Mesenchymal stem cell (in vitro differentiated cells and primary cell): Measurements from ENCODE around the gene ISOC2.

ENCODE experiments used
- DNase-seq: peaks from one replicate; pipeline ENCODE4 v3.0.0-alpha.2; 2013
- H2AFZ ChIP-seq: one replicate; pipeline ENCODE4 v1.6.1; 2013; ENCODE audit warnings: low read depth, mild to moderate bottlenecking, control low read depth, inconsistent platforms, low read length, moderate library complexity
- H2AK5ac ChIP-seq: 2 replicates; pipeline ENCODE4 v1.6.1; 2013; ENCODE audit warnings: low read length, moderate library complexity, mild to moderate bottlenecking, inconsistent platforms; ENCODE audit not compliant: severe bottlenecking
- H2BK120ac ChIP-seq: one replicate; pipeline ENCODE4 v1.6.1; 2013; ENCODE audit warnings: low read depth, mild to moderate bottlenecking, inconsistent platforms, low read length, moderate library complexity
- H2BK12ac ChIP-seq, 2 experiments: one replicate each; pipeline ENCODE4 v1.6.1; 2013; ENCODE audit warnings: inconsistent platforms in 2 of 2, low read length in 2 of 2, mild to moderate bottlenecking in 2 of 2, moderate library complexity in 2 of 2, control low read depth in 1 of 2
- H2BK15ac ChIP-seq: one replicate; pipeline ENCODE4 v1.6.1; 2013; ENCODE audit warnings: mild to moderate bottlenecking, low read depth, inconsistent platforms; ENCODE audit not compliant: poor library complexity, severe bottlenecking
- H2BK5ac ChIP-seq: 2 replicates; pipeline ENCODE4 v1.6.1; 2013; ENCODE audit warnings: low read depth, mild to moderate bottlenecking, low read length, control low read depth, inconsistent platforms; ENCODE audit not compliant: poor library complexity, severe bottlenecking
- H3K14ac ChIP-seq, 2 experiments: one replicate each; pipeline ENCODE4 v1.6.1; 2013; ENCODE audit warnings: inconsistent platforms in 2 of 2, low read length in 2 of 2, control low read depth in 1 of 2, mild to moderate bottlenecking in 1 of 2, moderate library complexity in 1 of 2
- H3K18ac ChIP-seq, 2 experiments: one replicate each; pipeline ENCODE4 v1.6.1; 2013; ENCODE audit warnings: inconsistent platforms in 2 of 2, low read length in 2 of 2, control low read depth in 1 of 2, low read depth in 1 of 2, mild to moderate bottlenecking in 1 of 2
- H3K23ac ChIP-seq, 2 experiments: one replicate each; pipeline ENCODE4 v1.6.1; 2013; ENCODE audit warnings: inconsistent platforms in 2 of 2, low read length in 2 of 2, mild to moderate bottlenecking in 2 of 2, moderate library complexity in 2 of 2, control low read depth in 1 of 2
- H3K27ac ChIP-seq: 2 replicates; pipeline ENCODE4 v1.5.1; 2013; ENCODE audit warnings: mild to moderate bottlenecking, moderate library complexity, low read length, control low read depth, inconsistent platforms; ENCODE audit not compliant: poor library complexity, severe bottlenecking
- H3K27me3 ChIP-seq, 2 experiments: 2 replicates each; pipeline versions ENCODE4 v1.6.1 to v1.7.0; 2013; ENCODE audit warnings: low read length in 2 of 2, mild to moderate bottlenecking in 2 of 2, moderate library complexity in 2 of 2, control low read depth in 1 of 2, inconsistent platforms in 1 of 2; ENCODE audit not compliant: control insufficient read depth in 1 of 2, insufficient read depth in 1 of 2
- H3K36me3 ChIP-seq, 2 experiments: 2 replicates each; pipeline versions ENCODE4 v1.6.1 to v1.7.0; 2013; ENCODE audit warnings: low read length in 2 of 2, control low read depth in 1 of 2, inconsistent platforms in 1 of 2, low read depth in 1 of 2, mild to moderate bottlenecking in 1 of 2; ENCODE audit not compliant: insufficient read depth in 2 of 2, control insufficient read depth in 1 of 2
- H3K4ac ChIP-seq, 2 experiments: one replicate each; pipeline ENCODE4 v1.6.1; 2013; ENCODE audit warnings: inconsistent platforms in 2 of 2, low read length in 2 of 2, mild to moderate bottlenecking in 2 of 2, moderate library complexity in 2 of 2, control low read depth in 1 of 2, low read depth in 1 of 2
- H3K4me1 ChIP-seq: 2 replicates; pipeline ENCODE4 v1.6.1; 2013; ENCODE audit warnings: low read depth, low read length, control low read depth; ENCODE audit not compliant: control insufficient read depth, insufficient read depth
- H3K4me2 ChIP-seq: 2 replicates; pipeline ENCODE4 v1.6.1; 2013; ENCODE audit warnings: low read length, mild to moderate bottlenecking, inconsistent platforms; ENCODE audit not compliant: poor library complexity, severe bottlenecking
- H3K4me3 ChIP-seq, 2 experiments: 2 replicates each; pipeline versions ENCODE4 v1.5.1 to v1.7.0; 2013; ENCODE audit warnings: low read length in 2 of 2, mild to moderate bottlenecking in 2 of 2, control low read depth in 1 of 2, low read depth in 1 of 2; ENCODE audit not compliant: insufficient read depth in 1 of 2
- H3K79me1 ChIP-seq: replicated peaks from 2 replicates; pipeline ENCODE4 v1.6.1; 2013; ENCODE audit warnings: mild to moderate bottlenecking, control low read depth, low read length, inconsistent platforms; ENCODE audit not compliant: poor library complexity, severe bottlenecking
- H3K9ac ChIP-seq: 2 replicates; pipeline ENCODE4 v1.7.0; 2013; ENCODE audit warnings: mild to moderate bottlenecking, low read length, moderate library complexity
- H3K9me3 ChIP-seq: 2 replicates; pipeline ENCODE4 v1.7.0; 2013; ENCODE audit warnings: mild to moderate bottlenecking, low read length; ENCODE audit not compliant: control insufficient read depth
- H4K8ac ChIP-seq: one replicate; pipeline ENCODE4 v1.6.1; 2013; ENCODE audit warnings: inconsistent platforms, mild to moderate bottlenecking, low read length, moderate library complexity
- H4K91ac ChIP-seq: one replicate; pipeline ENCODE4 v1.6.1; 2013; ENCODE audit warnings: mild to moderate bottlenecking, low read length, inconsistent platforms
- WGBS: methylation state at CpG from one replicate; pipeline ENCODE4 v1.1.7; 2013; ENCODE audit warnings: mixed read lengths; 5-methylcytosine and 5-hydroxymethylcytosine counted together

ISOC2 gene

DNA sequence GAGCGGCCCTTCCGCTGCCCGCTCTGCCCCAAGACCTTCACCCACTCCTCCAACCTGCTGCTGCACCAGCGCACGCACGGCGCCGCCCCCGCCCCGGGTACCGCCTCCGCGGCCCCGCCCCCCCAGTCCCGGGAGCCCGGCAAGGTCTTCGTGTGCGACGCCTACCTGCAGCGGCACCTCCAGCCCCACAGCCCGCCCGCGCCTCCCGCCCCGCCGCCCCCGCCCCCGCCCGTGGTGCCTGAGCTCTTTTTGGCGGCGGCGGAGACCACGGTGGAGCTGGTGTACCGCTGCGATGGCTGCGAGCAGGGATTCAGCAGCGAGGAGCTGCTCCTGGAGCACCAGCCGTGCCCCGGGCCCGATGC lies 20.3 kb upstream of the ISOC2 start:
- Histone ChIP-seq H3K23ac (no peak overlapping the region), H3K18ac (no peak overlapping the region), H3K36me3 (peaks cover 6 to 64% of the 10 kb centered on the region in 2 experiments), H3K4ac (no peak overlapping the region), H4K91ac (no peak overlapping the region), H3K27me3 (no peaks in the 10 kb centered on the region), H2AFZ (no peak overlapping the region), H2AK5ac (no peak overlapping the region), H3K9ac (no peak overlapping the region), H2BK15ac (no peak overlapping the region), H3K4me1 (peaks cover 58% of the 10 kb centered on the region), H3K9me3 (no peaks in the 10 kb centered on the region), H3K14ac (no peak overlapping the region), H3K79me1 (peaks cover 28% of the 10 kb centered on the region), H2BK120ac (no peak overlapping the region), H2BK5ac (no peak overlapping the region), H3K27ac (no peak overlapping the region), H3K4me2 (no peak overlapping the region), H2BK12ac (no peak overlapping the region), H4K8ac (no peak overlapping the region), H3K4me3 (no peak overlapping the region)
- 75% methylated on average over 27 of the region's 40 CpGs for WGBS
- no peak for DNase-seq

- Histone ChIP-seq H3K36me3 (peaks cover 6 to 59% of the 10 kb centered on the region in 2 experiments), H3K9ac (no peak overlapping the region), H3K18ac (no peak overlapping the region), H3K27ac (no peak overlapping the region), H3K14ac (no peak overlapping the region), H3K4me1 (peaks cover 53% of the 10 kb centered on the region), H3K4ac (no peak overlapping the region), H2AFZ (no peak overlapping the region), H2BK120ac (no peak overlapping the region), H2AK5ac (no peak overlapping the region), H4K8ac (peak overlapping the region; percentile 7), H2BK12ac (no peak overlapping the region), H2BK15ac (no peak overlapping the region), H3K4me3 (no peak overlapping the region), H3K23ac (no peak overlapping the region), H3K4me2 (no peak overlapping the region), H4K91ac (no peak overlapping the region), H3K9me3 (no peaks in the 10 kb centered on the region), H2BK5ac (no peak overlapping the region), H3K79me1 (peaks cover 28% of the 10 kb centered on the region), H3K27me3 (no peaks in the 10 kb centered on the region)
- WGBS = 94% methylated on average over 44 of the region's 52 CpGs
- DNase-seq = no peak
Measured at GRCh38 chr19:55481148-55481793, 19.8 kb upstream of the ISOC2 start.

- H3K18ac ChIP-seq = no peak overlapping the region
- H3K4me1 ChIP-seq = peaks cover 58% of the 10 kb centered on the region
- H2AK5ac ChIP-seq = peak overlapping the region; percentile 17
- H3K79me1 ChIP-seq = peaks cover 28% of the 10 kb centered on the region
- no peak overlapping the region for H2AFZ ChIP-seq
- peak overlapping the region in 1 of 2 experiments; percentile 37 for H3K23ac ChIP-seq
- peak overlapping the region in 1 of 2 experiments; percentile 14 for H3K4me3 ChIP-seq
- H3K4ac ChIP-seq = no peak overlapping the region
- H3K9ac ChIP-seq = no peak overlapping the region
- H3K36me3 ChIP-seq = peaks cover 6 to 56% of the 10 kb centered on the region in 2 experiments
- no peak overlapping the region for H3K14ac ChIP-seq
- peak overlapping the region; percentile 37 for H3K4me2 ChIP-seq
- no peak overlapping the region for H4K91ac ChIP-seq
- WGBS = 80% methylated on average over 15 of the region's 15 CpGs
- H3K9me3 ChIP-seq = no peaks in the 10 kb centered on the region
- H2BK12ac ChIP-seq = no peak overlapping the region
- H2BK5ac ChIP-seq = no peak overlapping the region
- peak overlapping the region; percentile 43 for H3K27ac ChIP-seq
- H2BK120ac ChIP-seq = no peak overlapping the region
- DNase-seq = no peak
- no peaks in the 10 kb centered on the region for H3K27me3 ChIP-seq
- no peak overlapping the region for H2BK15ac ChIP-seq
- no peak overlapping the region for H4K8ac ChIP-seq
Measured at GRCh38 chr19:55479451-55480230, 18.2 kb upstream of the ISOC2 start.

GRCh38 chr19:55479045-55479444 lies 17.6 kb upstream of the ISOC2 start:
- H2BK120ac ChIP-seq = no peak overlapping the region
- H3K36me3 ChIP-seq = peaks cover 6 to 50% of the 10 kb centered on the region in 2 experiments
- no peaks in the 10 kb centered on the region for H3K27me3 ChIP-seq
- no peak overlapping the region for H3K18ac ChIP-seq
- H3K4me2 ChIP-seq = no peak overlapping the region
- no peak overlapping the region for H2AFZ ChIP-seq
- no peak overlapping the region for H3K9ac ChIP-seq
- H2AK5ac ChIP-seq = peak overlapping the region; percentile 17
- peaks cover 23% of the 10 kb centered on the region for H3K79me1 ChIP-seq
- H3K4me3 ChIP-seq = no peak overlapping the region
- peak overlapping the region; percentile 24 for H3K27ac ChIP-seq
- H3K14ac ChIP-seq = no peak overlapping the region
- WGBS = 91% methylated on average over 17 of the region's 17 CpGs
- no peak overlapping the region for H3K4ac ChIP-seq
- H4K8ac ChIP-seq = no peak overlapping the region
- no peak for DNase-seq
- no peak overlapping the region for H4K91ac ChIP-seq
- H2BK12ac ChIP-seq = no peak overlapping the region
- H3K23ac ChIP-seq = no peak overlapping the region
- no peak overlapping the region for H2BK15ac ChIP-seq
- H3K4me1 ChIP-seq = peaks cover 58% of the 10 kb centered on the region
- no peaks in the 10 kb centered on the region for H3K9me3 ChIP-seq
- H2BK5ac ChIP-seq = no peak overlapping the region
